CD4-positive, alpha-beta T cell treated with Interleukin-6 at 100 ng/mL for 8 hours (primary cell): ENCODE measurements around the gene PRKAR1B.

Experiments
- DNase-seq: peaks from one replicate; pipeline ENCODE4 v3.0.0-alpha.2; 2020; ENCODE audit warnings: mixed read lengths, low spot score

Gene PRKAR1B

DNA sequence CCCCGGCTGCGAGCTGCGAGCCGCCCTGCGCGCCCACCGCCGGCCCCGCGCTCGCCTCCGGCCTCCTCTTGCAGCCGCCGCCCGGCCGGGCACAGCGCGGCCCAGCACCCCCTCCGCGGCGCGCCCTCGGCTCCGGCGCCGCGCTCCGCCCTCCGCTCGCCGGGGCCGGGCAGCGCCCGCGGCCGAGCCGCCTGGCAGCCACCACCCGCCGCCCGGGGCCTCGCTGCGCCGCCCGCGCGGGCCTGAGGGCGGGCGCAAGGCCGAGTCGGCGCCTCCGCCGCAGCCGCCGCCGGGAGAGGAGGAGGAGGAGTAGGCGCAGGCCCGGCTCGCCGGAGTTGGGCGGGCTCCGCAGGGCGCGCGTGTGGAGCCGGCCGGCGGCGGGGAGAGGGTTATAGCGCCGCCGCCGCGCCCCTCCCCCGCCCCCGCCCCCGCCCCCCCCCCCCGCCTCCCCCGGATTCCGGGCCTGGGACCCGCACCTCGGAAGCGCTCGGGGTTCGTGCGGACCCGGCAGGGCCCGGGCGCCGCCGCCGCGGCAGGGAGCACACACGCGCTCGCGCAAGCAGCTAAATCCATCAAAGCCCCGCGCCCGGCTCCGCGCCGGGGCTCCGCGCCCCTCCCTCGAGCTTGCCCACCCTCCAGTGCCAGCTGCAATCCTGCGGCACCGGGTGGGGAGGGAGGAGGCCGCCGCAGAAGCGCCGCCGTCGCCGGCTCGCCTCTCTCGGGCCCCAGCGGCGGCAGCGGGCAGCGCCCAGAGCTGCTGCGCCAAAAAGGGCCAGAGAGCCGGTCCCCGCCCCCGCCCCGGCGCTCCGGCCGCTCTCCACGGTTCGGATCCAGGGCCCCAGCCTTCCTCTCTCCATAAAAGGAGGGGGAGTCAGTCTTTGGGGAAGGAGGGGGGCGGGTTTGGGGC lies 207.3 kb downstream of the PRKAR1B start, which contains the start of gene PDGFA:
Gene PDGFA, minus strand, starts transcription at position 363 of the 907 bp plus-strand sequence. CDS start 845 bp downstream, outside the sequence.
- no peak for DNase-seq

DNA sequence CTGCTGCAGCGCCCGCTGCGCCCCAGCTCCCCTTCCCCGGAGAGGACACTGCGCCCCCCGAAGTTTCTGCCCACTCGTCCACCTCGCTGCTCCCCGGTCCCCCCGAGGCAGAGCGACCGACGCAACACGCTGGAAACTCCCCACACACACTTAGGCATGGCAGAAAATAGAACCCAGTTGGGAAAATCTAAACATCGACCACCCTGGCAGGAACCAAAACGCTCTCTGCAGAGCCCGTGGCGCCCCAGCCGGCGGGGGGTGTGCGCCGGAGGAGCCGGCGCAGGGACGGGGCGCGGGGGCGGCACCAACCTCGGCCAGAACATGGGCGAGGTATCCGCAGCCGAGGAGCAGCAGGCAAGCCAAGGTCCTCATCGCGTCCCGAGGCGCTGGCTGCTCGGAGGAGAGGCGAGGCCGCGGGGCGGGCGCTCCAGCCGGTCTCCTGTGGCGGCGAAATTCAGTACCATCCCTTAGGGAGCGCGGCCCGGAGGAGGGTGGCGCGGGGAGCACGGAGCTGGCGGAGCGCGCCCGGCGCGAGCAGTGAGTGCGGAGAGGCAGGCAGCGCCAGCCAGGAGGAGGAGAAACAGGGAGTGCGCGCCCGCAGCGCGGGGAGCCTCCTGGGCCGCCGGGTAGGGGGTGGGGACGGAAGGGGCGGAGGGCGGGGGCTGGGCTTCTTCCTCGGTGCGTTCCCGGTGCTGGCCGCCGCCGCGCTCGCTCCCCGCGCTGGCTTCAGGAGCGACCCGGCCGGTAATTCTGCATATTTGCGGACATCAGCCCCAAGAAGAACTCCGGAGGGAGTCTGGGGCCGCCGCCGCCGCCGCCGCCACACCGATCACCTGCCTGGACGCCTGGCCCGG lies 208.2 kb downstream of the PRKAR1B start:
- DNase-seq = peak; percentile 12

- no peak for DNase-seq
These were observed 209.1 kb downstream of the PRKAR1B start for GRCh38 chr7:517774-518629.

- DNase-seq = no peak
These were observed 210.2 kb downstream of the PRKAR1B start for GRCh38 chr7:516606-517456.

DNA sequence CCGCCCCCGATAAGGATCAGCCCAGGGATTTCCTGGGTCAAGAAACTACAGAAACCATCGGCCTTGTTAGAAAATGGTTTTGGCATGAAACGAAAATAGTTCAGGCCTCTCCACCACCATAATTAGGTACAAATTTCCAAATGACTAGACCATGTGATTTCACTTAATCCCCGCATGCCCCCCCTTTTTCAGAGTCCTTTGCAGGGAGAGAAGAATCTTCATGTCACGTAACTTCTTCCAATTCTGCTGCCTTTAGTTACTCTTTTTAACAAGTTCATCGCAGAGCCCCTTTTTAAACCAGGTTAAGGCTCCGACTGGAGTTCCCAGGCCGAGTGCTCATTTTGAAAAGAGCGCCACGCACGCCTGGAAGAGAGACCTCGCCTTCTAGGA lies 210.9 kb downstream of the PRKAR1B start:
- DNase-seq = no peak

DNA sequence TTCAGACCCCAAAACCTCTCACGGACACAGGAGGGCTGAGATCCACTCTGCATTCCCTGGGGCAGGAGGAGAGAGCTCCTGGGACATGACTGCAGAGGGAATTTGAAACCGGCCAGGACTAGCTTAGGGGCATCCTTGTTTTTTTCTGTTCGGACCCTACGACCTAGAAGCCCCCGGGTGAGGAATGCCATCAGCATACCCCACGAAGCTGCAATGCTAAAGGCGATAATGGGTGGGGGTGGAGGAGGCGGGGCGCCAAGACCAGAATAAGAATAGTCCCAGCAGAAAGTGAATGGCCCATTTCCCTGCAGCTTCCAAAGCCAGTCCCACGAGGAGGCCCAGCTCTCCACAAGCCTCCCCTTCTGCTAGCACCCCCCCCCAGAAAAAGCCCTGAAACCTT lies 211.5 kb downstream of the PRKAR1B start:
- DNase-seq = no peak

DNA sequence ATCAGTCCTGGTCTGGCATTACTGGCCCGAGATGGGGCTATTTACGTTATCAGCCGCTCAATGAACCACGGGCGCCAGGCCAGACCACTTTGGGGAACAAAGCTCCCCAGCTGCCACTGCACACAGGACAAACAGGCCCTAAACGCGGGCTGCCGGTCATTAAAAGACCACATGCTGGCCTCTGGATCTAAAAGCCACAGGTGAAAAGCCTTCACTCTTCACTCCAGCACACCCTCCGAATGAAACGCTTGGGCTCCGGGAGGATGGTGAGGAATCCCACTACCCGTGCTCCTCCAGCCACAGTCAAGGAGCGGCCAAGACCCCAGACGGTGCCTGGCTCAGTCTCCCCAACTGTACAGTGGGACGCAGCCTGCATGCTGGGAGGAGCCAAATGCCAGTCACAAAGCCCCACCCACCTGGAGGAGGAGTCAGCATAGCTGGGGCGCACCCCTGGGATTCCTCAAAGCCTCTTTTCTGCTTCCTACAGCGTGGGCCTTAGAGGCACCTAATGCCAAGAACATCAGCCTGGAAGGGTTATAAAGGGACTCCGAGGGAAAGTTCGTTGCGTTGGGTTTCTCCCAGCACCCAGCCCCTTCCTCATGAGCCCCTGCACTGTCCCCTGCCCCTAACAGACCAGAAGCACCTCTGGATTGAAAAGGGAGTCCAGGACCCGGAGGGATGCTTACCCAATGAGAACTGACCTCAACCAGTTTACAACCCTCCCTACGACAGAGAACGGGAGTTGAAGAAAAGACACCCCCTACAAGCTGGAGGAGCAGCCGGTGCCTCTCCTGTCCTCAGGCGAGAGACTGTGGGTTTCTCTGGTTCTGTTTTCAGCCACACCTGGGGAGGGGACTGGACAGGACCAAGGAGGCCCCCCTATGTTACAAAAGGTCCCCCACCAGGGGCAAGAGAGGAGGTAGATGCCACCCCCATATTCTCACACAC lies 212.2 kb downstream of the PRKAR1B start:
- DNase-seq = no peak

- DNase-seq = no peak
These were observed 212.8 kb downstream of the PRKAR1B start for GRCh38 chr7:514242-514641.

DNA sequence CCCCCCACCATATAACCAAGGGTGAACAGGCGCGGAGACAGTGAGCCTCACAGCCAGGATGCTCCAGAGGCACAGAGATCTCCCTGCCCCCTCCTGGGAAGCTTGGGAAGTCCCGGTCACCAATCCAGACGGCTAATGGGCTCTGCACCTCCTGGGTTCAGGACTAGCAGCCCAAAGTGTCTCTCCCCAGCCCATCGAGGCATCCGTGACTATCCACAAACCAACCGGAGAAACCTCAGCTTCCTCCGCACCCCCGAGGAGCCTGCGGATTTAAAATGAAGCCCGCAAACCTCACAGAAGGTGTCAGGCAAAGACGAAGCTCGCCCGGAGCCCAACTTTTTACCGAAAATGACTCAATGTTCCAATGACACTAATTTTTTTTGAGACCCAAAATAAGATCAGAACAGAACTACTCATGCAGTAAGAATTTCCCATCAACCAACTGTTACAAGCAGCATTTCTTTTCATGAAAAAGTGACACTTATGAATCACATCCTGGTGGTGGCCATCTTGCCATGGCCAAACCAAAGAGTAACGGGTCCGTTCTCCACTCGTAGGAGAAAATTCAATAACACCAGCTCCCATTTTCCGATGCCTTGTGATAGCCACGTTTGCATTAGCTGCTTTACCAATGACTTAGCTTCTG lies 213.4 kb downstream of the PRKAR1B start:
- DNase-seq = no peak

DNA sequence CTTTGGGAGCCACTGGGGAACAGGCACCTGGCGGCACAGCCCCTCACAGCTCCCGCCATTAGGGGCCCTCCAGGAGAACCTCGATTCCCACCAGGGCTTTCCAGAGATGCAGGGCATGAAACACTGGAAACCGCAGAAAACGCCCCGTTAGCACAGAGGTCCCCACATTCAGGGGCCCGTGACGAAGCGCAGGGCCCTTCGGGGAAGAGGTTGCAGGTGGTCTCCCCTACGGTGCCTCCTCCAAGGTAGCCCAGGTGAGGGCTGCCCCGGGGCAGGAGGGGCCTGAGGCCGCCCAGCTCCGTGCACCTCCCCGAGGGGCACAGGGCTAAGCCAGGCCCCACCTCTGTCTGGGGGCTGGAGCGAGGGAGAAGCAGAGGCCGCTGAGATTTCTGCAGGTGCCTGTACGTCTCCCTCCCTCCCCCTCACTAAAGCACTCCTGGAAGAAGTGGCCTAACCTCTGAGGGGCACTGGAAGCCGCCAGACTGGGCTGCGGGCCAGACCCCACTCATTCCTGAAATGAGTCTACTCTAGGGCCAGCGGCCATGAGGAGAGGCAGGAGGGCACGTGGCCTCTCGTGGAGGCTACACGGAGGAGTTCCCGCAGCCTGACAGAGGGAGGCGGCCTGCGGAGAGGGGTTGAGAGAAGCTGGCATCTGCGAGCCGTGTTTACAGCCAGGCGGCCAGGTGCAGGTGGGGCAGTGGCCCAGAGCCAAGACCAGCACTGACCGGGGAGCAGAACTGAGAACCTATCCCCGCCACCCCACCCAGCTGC lies 214.4 kb downstream of the PRKAR1B start:
- DNase-seq = no peak

DNA sequence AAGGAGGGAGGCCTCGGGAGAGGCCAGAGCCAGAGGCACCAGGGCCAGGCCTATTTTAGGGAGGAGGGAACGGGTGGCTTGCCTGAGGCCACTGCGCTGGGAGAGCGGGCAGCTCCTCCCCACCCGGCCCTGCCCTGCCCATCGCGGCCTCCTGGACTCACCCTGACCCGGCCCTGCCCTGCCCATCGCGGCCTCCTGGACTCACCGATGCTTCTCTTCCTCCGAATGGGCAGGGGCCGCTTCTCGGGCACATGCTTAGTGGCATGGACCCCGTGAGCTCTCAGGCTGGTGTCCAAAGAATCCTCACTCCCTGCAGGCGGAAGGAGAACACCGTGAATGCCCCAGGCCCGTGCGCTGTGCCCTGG lies 215.0 kb downstream of the PRKAR1B start:
- no peak for DNase-seq

DNA sequence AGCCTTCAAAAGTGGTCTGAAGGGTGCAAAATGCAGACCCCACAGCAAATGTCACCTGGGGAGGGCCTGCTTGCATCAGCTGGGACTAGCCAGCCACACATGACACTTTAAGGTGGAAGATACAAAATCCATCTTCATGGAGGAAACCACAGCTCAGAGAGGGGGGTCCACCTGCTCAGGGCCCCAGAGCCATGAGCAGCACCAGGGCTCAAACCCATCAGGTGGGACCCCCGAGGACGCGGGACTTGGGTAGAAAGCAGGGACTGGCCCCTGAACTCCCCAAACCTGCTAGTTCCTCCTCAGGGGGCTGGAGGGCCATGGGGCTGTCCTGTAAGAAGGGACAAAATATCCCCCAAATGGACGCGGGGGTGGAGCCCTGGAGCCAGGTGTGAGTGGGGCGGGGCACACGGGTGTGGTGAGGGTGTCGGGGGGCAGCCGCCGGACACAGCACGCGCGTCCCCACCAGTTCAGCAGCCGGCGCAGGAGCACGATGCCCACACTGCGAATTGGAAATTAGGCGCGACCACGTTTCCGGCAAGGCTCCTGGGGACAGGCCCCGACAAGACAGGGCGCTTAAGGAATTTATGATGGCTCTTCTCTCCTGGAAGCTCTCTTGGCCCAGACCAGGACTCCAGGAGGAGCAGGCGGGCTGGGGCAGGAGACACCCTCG lies 215.5 kb downstream of the PRKAR1B start:
- no peak for DNase-seq

GRCh38 chr7:510782-511281 lies 216.2 kb downstream of the PRKAR1B start:
- no peak for DNase-seq

DNA sequence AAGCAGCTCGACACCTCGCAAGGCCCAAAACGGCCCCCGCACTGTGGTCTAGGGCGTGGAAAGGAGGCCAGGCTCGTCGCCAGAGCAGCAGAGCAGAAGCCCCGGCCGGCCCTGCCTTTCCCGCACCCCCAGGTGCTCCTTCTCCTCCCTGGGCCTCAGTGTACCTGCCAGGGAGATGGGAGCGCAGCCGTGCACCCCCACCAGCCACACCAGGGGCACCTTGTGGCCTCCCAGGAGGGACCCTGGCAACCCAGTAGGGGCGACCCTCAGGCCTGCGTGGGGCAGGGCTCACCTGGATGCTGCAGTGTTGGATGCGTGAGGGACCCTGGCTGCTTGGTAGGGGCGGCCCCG lies 217.0 kb downstream of the PRKAR1B start:
- DNase-seq = no peak

- no peak for DNase-seq
These were observed 217.5 kb downstream of the PRKAR1B start for GRCh38 chr7:509426-510130.

DNA sequence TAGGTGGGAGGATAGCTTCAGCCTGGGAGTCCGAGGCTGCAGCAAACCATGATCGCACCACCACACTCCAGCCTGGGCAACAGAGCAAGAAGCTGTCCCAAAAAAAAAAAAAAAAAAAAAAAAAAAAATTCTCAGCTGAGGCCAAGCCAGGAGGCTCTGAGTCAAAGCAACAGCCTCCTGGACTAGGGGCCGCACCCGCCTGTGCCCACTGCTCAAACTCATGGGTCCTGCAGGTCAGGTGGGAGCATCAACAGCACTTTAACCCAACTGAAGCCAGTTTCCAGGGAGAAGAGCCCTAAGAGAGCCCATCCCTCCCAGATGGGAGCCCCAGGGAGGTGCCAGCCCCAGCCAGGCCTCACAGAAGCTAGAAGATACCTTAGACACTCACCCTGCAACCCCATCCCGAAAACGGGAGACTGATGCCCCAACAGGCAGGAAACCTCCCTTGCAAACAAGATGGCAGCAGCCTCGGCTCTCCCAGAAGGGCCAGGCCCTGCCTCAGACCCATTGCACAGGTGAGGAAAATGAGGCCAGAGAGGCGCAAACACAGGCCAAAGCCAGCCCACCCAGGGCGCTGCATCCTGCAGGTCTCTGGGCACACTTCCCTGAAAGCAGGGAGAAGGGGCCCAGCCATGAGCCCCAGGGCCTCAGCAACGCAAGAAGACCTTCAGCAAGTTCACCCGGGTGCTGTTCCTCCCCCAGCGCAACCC lies 218.5 kb downstream of the PRKAR1B start:
- no peak for DNase-seq
